H1 (cell line): Measurements from ENCODE around the gene DMBT1. TPM values are rescaled to one million over a fixed set of nuclear protein-coding genes. Genes with fewer than 3 reads are reported as not detected.

Experiments used
- CTCF ChIA-PET: fragments of 300-600 bp; sonication (Branson Sonifier 250); formaldehyde crosslinking; loops from one replicate; lab custom pipeline; 2021; ENCODE audit not compliant: partially characterized antibody; lab: Charles Lee
- POLR2A ChIA-PET: fragments of 300-600 bp; sonication (Branson Sonifier 250); formaldehyde crosslinking; loops from one replicate; lab custom pipeline; 2021; ENCODE audit warnings: inconsistent platforms; ENCODE audit not compliant: partially characterized antibody; lab: Charles Lee
- DNase-seq, 2 experiments: peaks; one replicate each; pipeline versions ENCODE4 v3.0.0 to v3.0.0-alpha.2; 2010 to 2022; ENCODE audit warnings: low spot score in 2 of 2, low read depth in 1 of 2, mixed read lengths in 1 of 2
- FAIRE-seq: peaks from 2 replicates; lab custom pipeline; 2011; peaks lifted over from hg19 to GRCh38; lab: Jason Lieb, UNC
- H2AFZ ChIP-seq: 2 replicates; pipeline ENCODE4 v1.8.1; 2012; ENCODE audit warnings: low read length, inconsistent platforms
- H2AK5ac ChIP-seq: 2 replicates; pipeline ENCODE4 v1.6.1; 2013; ENCODE audit warnings: low read depth, low read length
- H2BK120ac ChIP-seq: replicated peaks from 2 replicates; pipeline ENCODE3; 2013; ENCODE audit warnings: low read depth, low read length, inconsistent platforms
- H2BK12ac ChIP-seq: 2 replicates; pipeline ENCODE4 v1.6.1; 2013; ENCODE audit warnings: low read depth, low read length
- H2BK15ac ChIP-seq: 2 replicates; pipeline ENCODE4 v1.6.1; 2013; ENCODE audit warnings: low read length
- H2BK20ac ChIP-seq: 2 replicates; pipeline ENCODE4 v1.6.1; 2013; ENCODE audit warnings: low read length
- H2BK5ac ChIP-seq: 2 replicates; pipeline ENCODE4 v1.6.1; 2013; ENCODE audit warnings: low read depth, low read length
- H3K14ac ChIP-seq: 2 replicates; pipeline ENCODE4 v1.6.1; 2013; ENCODE audit warnings: inconsistent platforms; ENCODE audit not compliant: insufficient read length
- H3K18ac ChIP-seq: 2 replicates; pipeline ENCODE4 v1.6.1; 2013; ENCODE audit warnings: low read length; ENCODE audit errors: extremely low read depth
- H3K23ac ChIP-seq: 2 replicates; pipeline ENCODE4 v1.6.1; 2013; ENCODE audit warnings: inconsistent platforms; ENCODE audit not compliant: insufficient read length
- H3K23me2 ChIP-seq: 2 replicates; pipeline ENCODE4 v1.6.1; 2013; ENCODE audit warnings: low read depth, low read length
- H3K27ac ChIP-seq: 2 replicates; pipeline ENCODE4 v1.6.1; 2011; ENCODE audit warnings: low read depth, low read length, inconsistent platforms
- H3K27me3 ChIP-seq, 4 experiments: replicated peaks in 1 of 4; 1 replicate in 1 of 4; 2 replicates in 3 of 4; pipeline versions ENCODE4 v1.6.1 to v1.8.1; 2011 to 2013; ENCODE audit warnings: low read length in 3 of 4, mild to moderate bottlenecking in 3 of 4, inconsistent platforms in 2 of 4, mixed read lengths in 2 of 4, moderate library complexity in 1 of 4; ENCODE audit not compliant: control insufficient read depth in 3 of 4, insufficient read depth in 3 of 4; ENCODE audit errors: extremely low read depth in 1 of 4
- H3K36me3 ChIP-seq, 4 experiments: 2 replicates each; pipeline versions ENCODE4 v1.6.1 to v1.8.1; 2011 to 2013; ENCODE audit warnings: mild to moderate bottlenecking in 4 of 4, low read length in 3 of 4, moderate library complexity in 2 of 4, control low read depth in 1 of 4, inconsistent platforms in 1 of 4; ENCODE audit not compliant: insufficient read depth in 4 of 4, control insufficient read depth in 2 of 4
- H3K4ac ChIP-seq: replicated peaks from 2 replicates; pipeline ENCODE3; 2013; ENCODE audit warnings: low read length, low read depth, mixed read lengths, inconsistent platforms; ENCODE audit not compliant: insufficient read length
- H3K4me1 ChIP-seq, 4 experiments: replicated peaks in 1 of 4; 1 replicate in 1 of 4; 2 replicates in 3 of 4; pipeline versions ENCODE4 v1.6.1 to v1.8.1; 2011 to 2013; ENCODE audit warnings: low read length in 3 of 4, inconsistent platforms in 2 of 4, mixed read lengths in 1 of 4; ENCODE audit not compliant: insufficient read depth in 4 of 4, control insufficient read depth in 3 of 4
- H3K4me2 ChIP-seq, 2 experiments: 2 replicates each; pipeline versions ENCODE4 v1.6.1 to v1.8.1; 2011 to 2013; ENCODE audit warnings: low read depth in 2 of 2, low read length in 2 of 2, control low read depth in 1 of 2, inconsistent platforms in 1 of 2, mild to moderate bottlenecking in 1 of 2; ENCODE audit not compliant: insufficient read depth in 1 of 2
- H3K4me3 ChIP-seq, 4 experiments: fragments of 200-600, 300-600 bp in 1 of 4; sonication (generic), shearing (Covaris generic), sonication (Bioruptor Twin) in 1 of 4; 2 replicates each; pipeline versions ENCODE4 v1.5.1 to v1.8.1; 2011 to 2016; ENCODE audit warnings: low read length in 4 of 4, low read depth in 3 of 4, control low read depth in 2 of 4, inconsistent platforms in 2 of 4, mild to moderate bottlenecking in 2 of 4, mixed read lengths in 1 of 4, moderate library complexity in 1 of 4; ENCODE audit not compliant: insufficient read depth in 2 of 4; ENCODE audit errors: extremely low read depth in 1 of 4
- H3K56ac ChIP-seq: replicated peaks from 2 replicates; pipeline ENCODE3; 2013; ENCODE audit warnings: low read depth, mild to moderate bottlenecking, mixed read lengths, low read length, inconsistent platforms; ENCODE audit not compliant: insufficient read length
- H3K79me1 ChIP-seq: 2 replicates; pipeline ENCODE4 v1.6.1; 2013; ENCODE audit warnings: low read depth, low read length, control low read depth
- H3K79me2 ChIP-seq, 2 experiments: 2 replicates each; pipeline versions ENCODE4 v1.6.1 to v1.8.1; 2012 to 2013; ENCODE audit warnings: low read length in 2 of 2, mild to moderate bottlenecking in 2 of 2, inconsistent platforms in 1 of 2; ENCODE audit not compliant: insufficient read depth in 2 of 2, control insufficient read depth in 1 of 2
- H3K9ac ChIP-seq, 4 experiments: replicated peaks in 1 of 4; 1 replicate in 1 of 4; 2 replicates in 3 of 4; pipeline versions ENCODE4 v1.6.1 to v1.8.1; 2011 to 2013; ENCODE audit warnings: low read depth in 3 of 4, low read length in 3 of 4, control low read depth in 2 of 4, mild to moderate bottlenecking in 2 of 4, moderate library complexity in 2 of 4, inconsistent platforms in 1 of 4; ENCODE audit errors: extremely low read depth in 1 of 4
- H3K9me3 ChIP-seq, 2 experiments: 2 replicates each; pipeline versions ENCODE4 v1.6.1 to v1.8.1; 2012 to 2013; ENCODE audit warnings: mild to moderate bottlenecking in 2 of 2, moderate library complexity in 2 of 2, control low read depth in 1 of 2, inconsistent platforms in 1 of 2, low read depth in 1 of 2, low read length in 1 of 2, mixed read lengths in 1 of 2; ENCODE audit not compliant: insufficient read depth in 2 of 2
- H4K20me1 ChIP-seq, 2 experiments: replicated peaks in 1 of 2; 2 replicates each; pipeline versions ENCODE3 to v1.8.1; 2011 to 2013; ENCODE audit warnings: inconsistent platforms in 2 of 2, low read length in 2 of 2, mild to moderate bottlenecking in 1 of 2; ENCODE audit not compliant: insufficient read depth in 2 of 2, control insufficient read depth in 1 of 2
- H4K5ac ChIP-seq: 2 replicates; pipeline ENCODE4 v1.6.1; 2013; ENCODE audit warnings: low read length, low read depth, mixed read lengths, inconsistent platforms; ENCODE audit not compliant: insufficient read length
- H4K8ac ChIP-seq: 2 replicates; pipeline ENCODE4 v1.8.0; 2013; ENCODE audit warnings: mild to moderate bottlenecking, moderate library complexity, low read length, inconsistent platforms; ENCODE audit not compliant: insufficient read depth; ENCODE audit errors: extremely low read depth
- H4K91ac ChIP-seq: replicated peaks from 2 replicates; pipeline ENCODE3; 2013; ENCODE audit warnings: low read length, mixed read lengths, inconsistent platforms; ENCODE audit not compliant: insufficient read length
- BCL11A ChIP-seq, 2 experiments: IDR thresholded peaks; one replicate each; pipeline ENCODE4 v1.6.1; 2011; ENCODE audit warnings: low read depth in 2 of 2, low read length in 2 of 2, mild to moderate bottlenecking in 2 of 2
- CTBP2 ChIP-seq: IDR thresholded peaks from 2 replicates; pipeline ENCODE4 v1.7.0; 2011; ENCODE audit warnings: borderline replicate concordance, mild to moderate bottlenecking, moderate library complexity, mixed read lengths, low read length; ENCODE audit not compliant: insufficient read depth, insufficient read length
- FOSL1 ChIP-seq: IDR thresholded peaks from 2 replicates; pipeline ENCODE4 v1.6.1; 2011; ENCODE audit warnings: mild to moderate bottlenecking, low read depth, low read length, moderate library complexity; ENCODE audit not compliant: insufficient read depth
- MAFK ChIP-seq: IDR thresholded peaks from 2 replicates; pipeline ENCODE4 v1.6.1; 2012; ENCODE audit warnings: low read depth, mild to moderate bottlenecking, improper control_type of control experiment, low read length
- POLR2A ChIP-seq, 2 experiments: IDR thresholded peaks; 1 replicate in 1 of 2; 2 replicates in 1 of 2; pipeline ENCODE4 v1.6.1; 2011; ENCODE audit warnings: low read depth in 2 of 2, low read length in 2 of 2, mild to moderate bottlenecking in 2 of 2; ENCODE audit errors: control extremely low read depth in 1 of 2
- WGBS, 2 experiments: shearing (Covaris generic) in 1 of 2; methylation state at CpG; one replicate each; pipeline versions ENCODE4 v1.1.6 to v1.1.7; 2013 to 2015; ENCODE audit warnings: low lambda C conversion rate in 2 of 2, mixed read lengths in 2 of 2, inconsistent platforms in 1 of 2, low coverage in 1 of 2, missing lambda C conversion rate in 1 of 2; ENCODE audit not compliant: insufficient replicate concordance in 2 of 2, insufficient coverage in 1 of 2, insufficient read length in 1 of 2; ENCODE audit errors: extremely low coverage in 1 of 2, missing lambda C conversion rate in 1 of 2; 5-methylcytosine and 5-hydroxymethylcytosine counted together
- polyA plus RNA-seq, 7 experiments: library from polyadenylated mRNA; depleted of rRNA in 3 of 7; stranded (reverse) in 5 of 7; unstranded in 2 of 7; fragments of >200 nt in 5 of 7; fragments of 200-250 nt in 2 of 7; gene quantifications; 1 replicate in 5 of 7; 2 replicates in 1 of 7; 4 replicates in 1 of 7; pipeline versions ENCODE4 v1.2.1 to v1.2.3, GENCODE V29; 2011 to 2013; ENCODE audit warnings: missing spikeins in 2 of 7, mixed read lengths in 2 of 7
- total RNA-seq: library from RNA; stranded (reverse); fragmentation: NEBNext Ultra II Directional; extraction: Animal tissue kit (Norgen Biotek cat#: 25700); gene quantifications from 2 replicates; pipeline ENCODE4 v1.2.1, GENCODE V29; 2021
- TF ChIP-seq, protein P1 (sequence below): IDR thresholded peaks from 2 replicates; pipeline ENCODE4 v1.6.1; 2012; ENCODE audit warnings: low read length, inconsistent platforms

The DMBT1 gene
- total and polyA plus RNA-seq, 2 of the 8 experiments (the other 6 are each of a cell fraction or from before 2014, with no cell fraction given) = 0.03 TPM; not detected in 1

DNA sequence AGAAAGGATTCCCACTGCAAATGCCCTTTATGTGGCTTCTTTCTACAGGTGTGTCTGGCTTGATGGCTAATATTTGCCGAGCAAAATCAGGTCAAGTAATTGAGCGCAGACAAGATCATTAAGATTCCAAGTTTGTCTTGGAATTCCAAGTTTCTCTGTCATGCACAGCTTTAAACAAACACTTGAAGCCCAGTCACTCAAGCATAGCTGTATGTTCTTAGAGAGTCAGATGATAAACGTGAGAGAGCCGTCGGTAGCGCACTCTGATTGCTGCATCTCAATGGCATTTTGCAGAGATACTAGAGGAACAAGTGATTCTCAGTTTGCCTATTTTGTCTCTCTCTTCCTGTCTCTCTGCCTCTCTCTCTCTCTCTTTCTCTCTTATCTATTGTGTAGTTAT is 658 bp downstream of the DMBT1 start:
- no peaks in the 10 kb centered on the region for H4K20me1 ChIP-seq
- H3K36me3 ChIP-seq = no peaks in the 10 kb centered on the region
- POLR2A ChIA-PET = no interaction called here
- H3K4me3 ChIP-seq = no peak overlapping the region
- no peak overlapping the region for H2BK5ac ChIP-seq
- WGBS, 2 experiments = 83% methylated on average over 6 of the region's 6 CpGs; no CpG with 5 or more reads in 1 of the 2 experiments
- no peak overlapping the region for H3K56ac ChIP-seq
- H3K4ac ChIP-seq = no peak overlapping the region
- CTCF ChIA-PET = interaction anchor here (0.7 to 3.6 kb wide), 2 partner anchors 86 to 263 kb away, joined by 3 to 13 read pairs; no protein-coding TSS in a partner anchor
- no peaks in the 10 kb centered on the region for H3K9me3 ChIP-seq
- TF ChIP-seq BCL11A (IDR thresholded peaks at IDR 0.05; ENCODE audit: low read depth in 2 of 2, low read length in 2 of 2) = no peak
- no peak for TF ChIP-seq FOSL1
- TF ChIP-seq CTBP2 = no peak
- TF ChIP-seq, protein P1, sequence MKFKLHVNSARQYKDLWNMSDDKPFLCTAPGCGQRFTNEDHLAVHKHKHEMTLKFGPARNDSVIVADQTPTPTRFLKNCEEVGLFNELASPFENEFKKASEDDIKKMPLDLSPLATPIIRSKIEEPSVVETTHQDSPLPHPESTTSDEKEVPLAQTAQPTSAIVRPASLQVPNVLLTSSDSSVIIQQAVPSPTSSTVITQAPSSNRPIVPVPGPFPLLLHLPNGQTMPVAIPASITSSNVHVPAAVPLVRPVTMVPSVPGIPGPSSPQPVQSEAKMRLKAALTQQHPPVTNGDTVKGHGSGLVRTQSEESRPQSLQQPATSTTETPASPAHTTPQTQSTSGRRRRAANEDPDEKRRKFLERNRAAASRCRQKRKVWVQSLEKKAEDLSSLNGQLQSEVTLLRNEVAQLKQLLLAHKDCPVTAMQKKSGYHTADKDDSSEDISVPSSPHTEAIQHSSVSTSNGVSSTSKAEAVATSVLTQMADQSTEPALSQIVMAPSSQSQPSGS = no peak
- no peak for TF ChIP-seq POLR2A (IDR thresholded peaks at IDR 0.05; ENCODE audit: control extremely low read depth in 1 of 2, low read depth in 2 of 2, low read length in 2 of 2)
- TF ChIP-seq MAFK = no peak
- no peak overlapping the region for H3K18ac ChIP-seq
- no peak overlapping the region for H3K9ac ChIP-seq
- H2BK15ac ChIP-seq = no peak overlapping the region
- H4K91ac ChIP-seq = no peak overlapping the region
- H2BK12ac ChIP-seq = no peak overlapping the region
- H3K79me1 ChIP-seq = no peaks in the 10 kb centered on the region
- H3K23me2 ChIP-seq = 0 out of 2 replicates have a peak, but pooled peaks cover 2% of the 10 kb centered on the region
- H3K4me2 ChIP-seq = no peak overlapping the region
- DNase-seq (no peak), FAIRE-seq (no peak)
- H3K79me2 ChIP-seq = no peaks in the 10 kb centered on the region
- no peak overlapping the region for H3K27ac ChIP-seq
- 0 out of 2 replicates have a peak overlapping the region, but pooled peaks have one; percentile 27 for H2AFZ ChIP-seq
- H2BK120ac ChIP-seq = no peak overlapping the region
- H3K14ac ChIP-seq = no peak overlapping the region
- H2BK20ac ChIP-seq = no peak overlapping the region
- H2AK5ac ChIP-seq = no peak overlapping the region
- no peaks in the 10 kb centered on the region for H3K27me3 ChIP-seq
- H4K8ac ChIP-seq = no peak overlapping the region
- H4K5ac ChIP-seq = no peak overlapping the region
- peaks cover 0 to 5% (median 2%) of the 10 kb centered on the region in 4 experiments; a peak in 4 of 7 replicates for H3K4me1 ChIP-seq
- H3K23ac ChIP-seq = no peak overlapping the region
